Right lobe of liver (tissue), 4 donors: ENCODE data around the gene KIAA0513.

Experiments used
- POLR2A ChIP-seq: fragments of 450-650 bp; IDR thresholded peaks from one replicate; pipeline ENCODE4 v1.6.1; 2017; ENCODE audit warnings: antibody characterized with exemption, mild to moderate bottlenecking
- TF ChIP-seq, protein P1 (sequence below), 4 donors: fragments of 200-600 bp in 3 of 4; fragments of 450-650 bp in 1 of 4; IDR thresholded peaks; one replicate each; pipeline versions ENCODE4 v1.5.1 to v1.8.0; 2016 to 2022; ENCODE audit warnings: antibody characterized with exemption in 4 of 4, mild to moderate bottlenecking in 2 of 4
- donor health status: DM: no; HTN: no; CAD: no.
- donor health status: DM: no; HTN: no; CAD: no.
- donor health status: DM: no; HTN: yes; CAD: no.

DNA sequence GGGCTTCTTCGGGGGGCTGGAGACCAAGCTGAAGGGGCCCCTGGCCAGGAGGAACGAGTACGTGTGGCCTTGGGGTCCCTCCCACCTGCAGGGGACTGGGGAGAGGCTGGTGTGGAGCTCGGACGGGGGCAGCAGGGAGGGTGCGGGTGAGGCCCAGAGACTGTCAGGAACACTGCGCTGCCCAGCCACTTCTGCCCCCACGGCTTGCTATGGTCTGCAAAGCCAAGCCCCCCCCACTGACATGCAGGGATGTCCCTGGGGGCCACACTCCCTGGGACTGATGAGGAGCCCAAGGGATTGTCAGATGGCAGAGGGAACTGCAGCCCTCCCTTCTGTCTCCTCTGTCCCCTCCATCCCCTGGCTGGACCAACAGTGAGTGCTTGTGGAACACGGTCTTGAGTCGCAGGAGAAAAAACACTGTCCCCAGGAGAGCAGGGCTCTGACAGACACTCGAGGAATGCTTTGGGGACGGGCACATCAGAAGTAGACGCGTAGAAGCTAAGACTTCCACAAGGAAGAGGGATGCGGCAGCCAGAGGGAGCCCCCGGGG is 50.1 kb downstream of the KIAA0513 start:
- TF ChIP-seq, protein P1, sequence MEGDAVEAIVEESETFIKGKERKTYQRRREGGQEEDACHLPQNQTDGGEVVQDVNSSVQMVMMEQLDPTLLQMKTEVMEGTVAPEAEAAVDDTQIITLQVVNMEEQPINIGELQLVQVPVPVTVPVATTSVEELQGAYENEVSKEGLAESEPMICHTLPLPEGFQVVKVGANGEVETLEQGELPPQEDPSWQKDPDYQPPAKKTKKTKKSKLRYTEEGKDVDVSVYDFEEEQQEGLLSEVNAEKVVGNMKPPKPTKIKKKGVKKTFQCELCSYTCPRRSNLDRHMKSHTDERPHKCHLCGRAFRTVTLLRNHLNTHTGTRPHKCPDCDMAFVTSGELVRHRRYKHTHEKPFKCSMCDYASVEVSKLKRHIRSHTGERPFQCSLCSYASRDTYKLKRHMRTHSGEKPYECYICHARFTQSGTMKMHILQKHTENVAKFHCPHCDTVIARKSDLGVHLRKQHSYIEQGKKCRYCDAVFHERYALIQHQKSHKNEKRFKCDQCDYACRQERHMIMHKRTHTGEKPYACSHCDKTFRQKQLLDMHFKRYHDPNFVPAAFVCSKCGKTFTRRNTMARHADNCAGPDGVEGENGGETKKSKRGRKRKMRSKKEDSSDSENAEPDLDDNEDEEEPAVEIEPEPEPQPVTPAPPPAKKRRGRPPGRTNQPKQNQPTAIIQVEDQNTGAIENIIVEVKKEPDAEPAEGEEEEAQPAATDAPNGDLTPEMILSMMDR (IDR thresholded peaks at IDR 0.05) = no peak
- no peak for TF ChIP-seq POLR2A
